H1 (cell line): Measurements from ENCODE around the gene SNAPIN. TPM values are rescaled to one million over a fixed set of nuclear protein-coding genes. Genes with fewer than 3 reads are reported as not detected.
A peak's percentile ranks its signal among the peaks of the same experiment; 100 is the strongest.

Source experiments
- CTCF ChIA-PET: fragments of 300-600 bp; sonication (Branson Sonifier 250); formaldehyde crosslinking; loops from one replicate; lab custom pipeline; 2021; ENCODE audit not compliant: partially characterized antibody; lab: Charles Lee
- POLR2A ChIA-PET: fragments of 300-600 bp; sonication (Branson Sonifier 250); formaldehyde crosslinking; loops from one replicate; lab custom pipeline; 2021; ENCODE audit warnings: inconsistent platforms; ENCODE audit not compliant: partially characterized antibody; lab: Charles Lee
- DNase-seq, 2 experiments: peaks; one replicate each; pipeline versions ENCODE4 v3.0.0 to v3.0.0-alpha.2; 2010 to 2022; ENCODE audit warnings: low spot score in 2 of 2, low read depth in 1 of 2, mixed read lengths in 1 of 2
- FAIRE-seq: peaks from 2 replicates; lab custom pipeline; 2011; peaks lifted over from hg19 to GRCh38; lab: Jason Lieb, UNC
- H2AFZ ChIP-seq: 2 replicates; pipeline ENCODE4 v1.8.1; 2012; ENCODE audit warnings: low read length, inconsistent platforms
- H2AK5ac ChIP-seq: 2 replicates; pipeline ENCODE4 v1.6.1; 2013; ENCODE audit warnings: low read depth, low read length
- H2BK120ac ChIP-seq: replicated peaks from 2 replicates; pipeline ENCODE3; 2013; ENCODE audit warnings: low read depth, low read length, inconsistent platforms
- H2BK12ac ChIP-seq: 2 replicates; pipeline ENCODE4 v1.6.1; 2013; ENCODE audit warnings: low read depth, low read length
- H2BK15ac ChIP-seq: 2 replicates; pipeline ENCODE4 v1.6.1; 2013; ENCODE audit warnings: low read length
- H2BK20ac ChIP-seq: 2 replicates; pipeline ENCODE4 v1.6.1; 2013; ENCODE audit warnings: low read length
- H2BK5ac ChIP-seq: 2 replicates; pipeline ENCODE4 v1.6.1; 2013; ENCODE audit warnings: low read depth, low read length
- H3K14ac ChIP-seq: 2 replicates; pipeline ENCODE4 v1.6.1; 2013; ENCODE audit warnings: inconsistent platforms; ENCODE audit not compliant: insufficient read length
- H3K18ac ChIP-seq: 2 replicates; pipeline ENCODE4 v1.6.1; 2013; ENCODE audit warnings: low read length; ENCODE audit errors: extremely low read depth
- H3K23ac ChIP-seq: 2 replicates; pipeline ENCODE4 v1.6.1; 2013; ENCODE audit warnings: inconsistent platforms; ENCODE audit not compliant: insufficient read length
- H3K23me2 ChIP-seq: 2 replicates; pipeline ENCODE4 v1.6.1; 2013; ENCODE audit warnings: low read depth, low read length
- H3K27ac ChIP-seq: 2 replicates; pipeline ENCODE4 v1.6.1; 2011; ENCODE audit warnings: low read depth, low read length, inconsistent platforms
- H3K27me3 ChIP-seq, 4 experiments: replicated peaks in 1 of 4; 1 replicate in 1 of 4; 2 replicates in 3 of 4; pipeline versions ENCODE4 v1.6.1 to v1.8.1; 2011 to 2013; ENCODE audit warnings: low read length in 3 of 4, mild to moderate bottlenecking in 3 of 4, inconsistent platforms in 2 of 4, mixed read lengths in 2 of 4, moderate library complexity in 1 of 4; ENCODE audit not compliant: control insufficient read depth in 3 of 4, insufficient read depth in 3 of 4; ENCODE audit errors: extremely low read depth in 1 of 4
- H3K36me3 ChIP-seq, 4 experiments: 2 replicates each; pipeline versions ENCODE4 v1.6.1 to v1.8.1; 2011 to 2013; ENCODE audit warnings: mild to moderate bottlenecking in 4 of 4, low read length in 3 of 4, moderate library complexity in 2 of 4, control low read depth in 1 of 4, inconsistent platforms in 1 of 4; ENCODE audit not compliant: insufficient read depth in 4 of 4, control insufficient read depth in 2 of 4
- H3K4ac ChIP-seq: replicated peaks from 2 replicates; pipeline ENCODE3; 2013; ENCODE audit warnings: low read length, low read depth, mixed read lengths, inconsistent platforms; ENCODE audit not compliant: insufficient read length
- H3K4me1 ChIP-seq, 4 experiments: replicated peaks in 1 of 4; 1 replicate in 1 of 4; 2 replicates in 3 of 4; pipeline versions ENCODE4 v1.6.1 to v1.8.1; 2011 to 2013; ENCODE audit warnings: low read length in 3 of 4, inconsistent platforms in 2 of 4, mixed read lengths in 1 of 4; ENCODE audit not compliant: insufficient read depth in 4 of 4, control insufficient read depth in 3 of 4
- H3K4me2 ChIP-seq, 2 experiments: 2 replicates each; pipeline versions ENCODE4 v1.6.1 to v1.8.1; 2011 to 2013; ENCODE audit warnings: low read depth in 2 of 2, low read length in 2 of 2, control low read depth in 1 of 2, inconsistent platforms in 1 of 2, mild to moderate bottlenecking in 1 of 2; ENCODE audit not compliant: insufficient read depth in 1 of 2
- H3K4me3 ChIP-seq, 4 experiments: fragments of 200-600, 300-600 bp in 1 of 4; sonication (generic), shearing (Covaris generic), sonication (Bioruptor Twin) in 1 of 4; 2 replicates each; pipeline versions ENCODE4 v1.5.1 to v1.8.1; 2011 to 2016; ENCODE audit warnings: low read length in 4 of 4, low read depth in 3 of 4, control low read depth in 2 of 4, inconsistent platforms in 2 of 4, mild to moderate bottlenecking in 2 of 4, mixed read lengths in 1 of 4, moderate library complexity in 1 of 4; ENCODE audit not compliant: insufficient read depth in 2 of 4; ENCODE audit errors: extremely low read depth in 1 of 4
- H3K56ac ChIP-seq: replicated peaks from 2 replicates; pipeline ENCODE3; 2013; ENCODE audit warnings: low read depth, mild to moderate bottlenecking, mixed read lengths, low read length, inconsistent platforms; ENCODE audit not compliant: insufficient read length
- H3K79me1 ChIP-seq: 2 replicates; pipeline ENCODE4 v1.6.1; 2013; ENCODE audit warnings: low read depth, low read length, control low read depth
- H3K79me2 ChIP-seq, 2 experiments: 2 replicates each; pipeline versions ENCODE4 v1.6.1 to v1.8.1; 2012 to 2013; ENCODE audit warnings: low read length in 2 of 2, mild to moderate bottlenecking in 2 of 2, inconsistent platforms in 1 of 2; ENCODE audit not compliant: insufficient read depth in 2 of 2, control insufficient read depth in 1 of 2
- H3K9ac ChIP-seq, 4 experiments: replicated peaks in 1 of 4; 1 replicate in 1 of 4; 2 replicates in 3 of 4; pipeline versions ENCODE4 v1.6.1 to v1.8.1; 2011 to 2013; ENCODE audit warnings: low read depth in 3 of 4, low read length in 3 of 4, control low read depth in 2 of 4, mild to moderate bottlenecking in 2 of 4, moderate library complexity in 2 of 4, inconsistent platforms in 1 of 4; ENCODE audit errors: extremely low read depth in 1 of 4
- H3K9me3 ChIP-seq, 2 experiments: 2 replicates each; pipeline versions ENCODE4 v1.6.1 to v1.8.1; 2012 to 2013; ENCODE audit warnings: mild to moderate bottlenecking in 2 of 2, moderate library complexity in 2 of 2, control low read depth in 1 of 2, inconsistent platforms in 1 of 2, low read depth in 1 of 2, low read length in 1 of 2, mixed read lengths in 1 of 2; ENCODE audit not compliant: insufficient read depth in 2 of 2
- H4K20me1 ChIP-seq, 2 experiments: replicated peaks in 1 of 2; 2 replicates each; pipeline versions ENCODE3 to v1.8.1; 2011 to 2013; ENCODE audit warnings: inconsistent platforms in 2 of 2, low read length in 2 of 2, mild to moderate bottlenecking in 1 of 2; ENCODE audit not compliant: insufficient read depth in 2 of 2, control insufficient read depth in 1 of 2
- H4K5ac ChIP-seq: 2 replicates; pipeline ENCODE4 v1.6.1; 2013; ENCODE audit warnings: low read length, low read depth, mixed read lengths, inconsistent platforms; ENCODE audit not compliant: insufficient read length
- H4K8ac ChIP-seq: 2 replicates; pipeline ENCODE4 v1.8.0; 2013; ENCODE audit warnings: mild to moderate bottlenecking, moderate library complexity, low read length, inconsistent platforms; ENCODE audit not compliant: insufficient read depth; ENCODE audit errors: extremely low read depth
- H4K91ac ChIP-seq: replicated peaks from 2 replicates; pipeline ENCODE3; 2013; ENCODE audit warnings: low read length, mixed read lengths, inconsistent platforms; ENCODE audit not compliant: insufficient read length
- ASH2L ChIP-seq: fragments of 200-600, 300-600 bp; sonication (generic); IDR thresholded peaks from one replicate; pipeline ENCODE4 v1.7.1; 2017; ENCODE audit warnings: low read length
- SP4 ChIP-seq: IDR thresholded peaks from 2 replicates; pipeline ENCODE4 v1.6.1; 2012; ENCODE audit warnings: low read length, inconsistent platforms
- SUZ12 ChIP-seq: fragments of 200-600 bp; sonication (generic); IDR thresholded peaks from 2 replicates; pipeline ENCODE4 v1.6.1; 2012; ENCODE audit warnings: mild to moderate bottlenecking, inconsistent platforms, low read length, moderate library complexity, mixed read lengths
- TEAD4 ChIP-seq: IDR thresholded peaks from 2 replicates; pipeline ENCODE4 v1.6.1; 2012; ENCODE audit warnings: low read depth, low read length, inconsistent platforms, mixed read lengths
- WGBS, 2 experiments: shearing (Covaris generic) in 1 of 2; methylation state at CpG; one replicate each; pipeline versions ENCODE4 v1.1.6 to v1.1.7; 2013 to 2015; ENCODE audit warnings: low lambda C conversion rate in 2 of 2, mixed read lengths in 2 of 2, inconsistent platforms in 1 of 2, low coverage in 1 of 2, missing lambda C conversion rate in 1 of 2; ENCODE audit not compliant: insufficient replicate concordance in 2 of 2, insufficient coverage in 1 of 2, insufficient read length in 1 of 2; ENCODE audit errors: extremely low coverage in 1 of 2, missing lambda C conversion rate in 1 of 2; 5-methylcytosine and 5-hydroxymethylcytosine counted together
- long read RNA-seq, 2 experiments: library from RNA in 1 of 2; library from capped mRNA in 1 of 2; stranded (forward); transcript quantifications; one replicate each; pipeline ENCODE4 v2.0.0, GENCODE V29; 2021; ENCODE audit warnings: inconsistent platforms in 1 of 2
- polyA minus RNA-seq, 3 experiments: library from RNA; depleted of rRNA, polyadenylated mRNA; stranded (reverse); fragments of >200 nt; gene quantifications; 1 replicate in 2 of 3; 2 replicates in 1 of 3; pipeline ENCODE4 v1.2.3, GENCODE V29; 2011
- polyA plus RNA-seq, 7 experiments: library from polyadenylated mRNA; depleted of rRNA in 3 of 7; stranded (reverse) in 5 of 7; unstranded in 2 of 7; fragments of >200 nt in 5 of 7; fragments of 200-250 nt in 2 of 7; gene quantifications; 1 replicate in 5 of 7; 2 replicates in 1 of 7; 4 replicates in 1 of 7; pipeline versions ENCODE4 v1.2.1 to v1.2.3, GENCODE V29; 2011 to 2013; ENCODE audit warnings: missing spikeins in 2 of 7, mixed read lengths in 2 of 7
- total RNA-seq: library from RNA; stranded (reverse); fragmentation: NEBNext Ultra II Directional; extraction: Animal tissue kit (Norgen Biotek cat#: 25700); gene quantifications from 2 replicates; pipeline ENCODE4 v1.2.1, GENCODE V29; 2021
- TF ChIP-seq, protein P1 (sequence below): IDR thresholded peaks from 2 replicates; pipeline ENCODE4 v1.6.1; 2012; ENCODE audit warnings: inconsistent platforms
- TF ChIP-seq, protein P2 (sequence below): IDR thresholded peaks from 2 replicates; pipeline ENCODE4 v1.6.1; 2011; ENCODE audit warnings: low read depth, mild to moderate bottlenecking, low read length; ENCODE audit not compliant: insufficient read depth

Gene SNAPIN, protein sequence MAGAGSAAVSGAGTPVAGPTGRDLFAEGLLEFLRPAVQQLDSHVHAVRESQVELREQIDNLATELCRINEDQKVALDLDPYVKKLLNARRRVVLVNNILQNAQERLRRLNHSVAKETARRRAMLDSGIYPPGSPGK
- total RNA-seq: 22.3 and 25.7 TPM in 2 replicates
- 24.7 and 31.1 TPM in 2 replicates for polyA plus RNA-seq (2011; rRNA removed)
- 31.6 TPM for polyA plus RNA-seq (2011; cell fraction: cytosol; rRNA removed)
- 19.0 TPM for polyA plus RNA-seq (2011; cell fraction: nucleus; rRNA removed)
- 23.7 to 26.6 TPM (median 26.2 TPM) in 4 replicates for polyA plus RNA-seq (2012, experiment 1 of 2)
- polyA plus RNA-seq (2012, experiment 2 of 2): 25.9 TPM
- 26.4 TPM for polyA plus RNA-seq (2013, experiment 1 of 2)
- polyA plus RNA-seq (2013, experiment 2 of 2): 27.2 TPM
- polyA minus RNA-seq (2011; rRNA and poly(A)+ RNA removed): 10.0 and 13.1 TPM in 2 replicates
- polyA minus RNA-seq (2011; cell fraction: cytosol; rRNA and poly(A)+ RNA removed): 14.7 TPM
- 14.0 TPM for polyA minus RNA-seq (2011; cell fraction: nucleus; rRNA and poly(A)+ RNA removed)
- long read RNA-seq, experiment 1, transcript SNAPIN-201 (4 exons, 1,030 nt): major isoform, 22 of 33 reads
- long read RNA-seq, experiment 1, partial matches to known transcripts: 4 of 33 reads
- long read RNA-seq, experiment 1, other reads (novel, unspliced or antisense): 3 of 33 reads
- long read RNA-seq, experiment 2, transcript SNAPIN-201 (4 exons, 1,030 nt): major isoform, 35 of 41 reads
- long read RNA-seq, experiment 2, partial matches to known transcripts: 0 of 41 reads
- long read RNA-seq, experiment 2, other reads (novel, unspliced or antisense): 1 of 41 reads

DNA sequence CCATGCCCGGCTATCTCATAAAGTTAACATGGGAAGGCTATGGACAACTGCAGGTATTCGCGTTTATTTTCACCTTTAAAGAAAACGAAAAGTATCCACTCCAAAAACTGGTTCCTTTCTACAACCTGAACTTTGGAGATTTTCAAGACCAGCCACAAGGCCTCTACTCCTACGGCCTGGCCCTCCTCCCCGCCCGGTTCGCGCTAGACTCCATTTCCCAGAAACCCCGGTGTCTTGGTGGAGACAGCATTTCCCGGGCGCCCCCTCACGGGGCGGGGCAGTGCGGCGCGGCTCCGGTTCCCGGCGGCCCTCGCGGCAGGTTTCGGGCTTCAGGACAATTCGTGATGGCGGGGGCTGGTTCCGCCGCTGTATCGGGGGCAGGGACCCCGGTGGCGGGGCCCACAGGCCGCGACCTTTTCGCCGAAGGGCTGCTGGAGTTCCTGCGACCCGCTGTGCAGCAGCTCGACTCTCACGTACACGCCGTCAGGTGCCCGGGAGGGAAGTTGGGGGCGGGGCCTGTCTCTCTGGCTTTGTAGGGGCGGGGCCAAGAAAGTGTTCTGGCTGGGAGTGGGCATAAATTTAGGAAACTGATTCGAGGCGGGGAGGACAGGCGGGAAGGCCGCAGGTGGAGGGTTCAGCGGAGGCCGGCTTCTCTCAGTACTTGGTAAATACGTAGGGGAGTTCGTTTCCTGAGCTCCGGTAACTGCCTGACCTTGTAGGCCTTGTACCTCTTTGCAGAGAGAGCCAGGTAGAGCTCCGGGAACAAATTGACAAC is at the start of gene SNAPIN:
SNAPIN (plus strand) TSS at position 304 of the 775 bp plus-strand sequence; CDS start at position 345, 41 bp downstream.
- Histone ChIP-seq H3K18ac (peak within 1 kb of the TSS; percentile 97), H4K91ac (no peak within 1 kb of the TSS), H2AK5ac (no peak within 1 kb of the TSS), H2BK5ac (peak within 1 kb of the TSS; percentile 79; the same call in 1 of the 2 replicates), H3K27ac (peak within 1 kb of the TSS; percentile 85; the same call in 1 of the 2 replicates), H3K4me2 (peak within 1 kb of the TSS; percentile 69 to 91), H2BK15ac (0 out of 2 replicates have a peak within 1 kb of the TSS, but pooled peaks have one; percentile 6), H4K8ac (peak within 1 kb of the TSS; percentile 93), H3K56ac (no peak within 1 kb of the TSS), H3K79me2 (peaks cover 0 to 11% of the 10 kb centered on the region in 2 experiments; a peak in 2 of 4 replicates), H4K5ac (peak within 1 kb of the TSS; percentile 92), H3K4ac (no peak within 1 kb of the TSS), H3K9ac (peak within 1 kb of the TSS; percentile 82 to 88 (median 84)), H2BK20ac (no peak within 1 kb of the TSS), H3K23ac (no peak within 1 kb of the TSS), H3K79me1 (peaks cover 5% of the 10 kb centered on the region; the same call in 1 of the 2 replicates), H2BK120ac (no peak within 1 kb of the TSS), H3K9me3 (no peaks in the 10 kb centered on the region), H3K23me2 (no peaks in the 10 kb centered on the region), H3K14ac (no peak within 1 kb of the TSS), H3K4me1 (peaks cover 0 to 4% (median 2%) of the 10 kb centered on the region in 4 experiments; a peak in 2 of 7 replicates), H3K27me3 (no peaks in the 10 kb centered on the region), H2AFZ (no peak within 1 kb of the TSS; the same call in 1 of the 2 replicates), H2BK12ac (no peak within 1 kb of the TSS), H3K4me3 (peak within 1 kb of the TSS; percentile 71 to 98 (median 90)), H4K20me1 (peaks cover 0 to 8% of the 10 kb centered on the region in 2 experiments), H3K36me3 (peaks cover 21 to 32% (median 28%) of the 10 kb centered on the region in 4 experiments)
- ChIA-PET POLR2A (interaction anchor here (0.6 to 19.8 kb wide), 10 partner anchors 12 to 1855 kb away, joined by 3 to 343 read pairs (median 5); partner anchors contain the start of genes CHTOP, ILF2, RPS27 and S100A13), CTCF (interaction anchor here (0.8 to 1.7 kb wide), 6 partner anchors 9 to 142 kb away, joined by 3 to 6 read pairs (median 4); partner anchors contain the start of gene S100A13)
- DNase-seq: peak; percentile 64 to 96
- no peak for FAIRE-seq
- WGBS, 2 experiments: 5% methylated on average over 41 of the region's 53 CpGs; no CpG with 5 or more reads in 1 of the 2 experiments
- TF ChIP-seq SUZ12 (no peak), TEAD4 (no peak), ASH2L (peak; percentile 97), SP4 (no peak)
- TF ChIP-seq, protein P1, sequence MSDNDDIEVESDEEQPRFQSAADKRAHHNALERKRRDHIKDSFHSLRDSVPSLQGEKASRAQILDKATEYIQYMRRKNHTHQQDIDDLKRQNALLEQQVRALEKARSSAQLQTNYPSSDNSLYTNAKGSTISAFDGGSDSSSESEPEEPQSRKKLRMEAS: no peak
- TF ChIP-seq, protein P2, sequence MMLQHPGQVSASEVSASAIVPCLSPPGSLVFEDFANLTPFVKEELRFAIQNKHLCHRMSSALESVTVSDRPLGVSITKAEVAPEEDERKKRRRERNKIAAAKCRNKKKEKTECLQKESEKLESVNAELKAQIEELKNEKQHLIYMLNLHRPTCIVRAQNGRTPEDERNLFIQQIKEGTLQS: no peak
